Measurements from ENCODE around the gene TBC1D8. TPM values are rescaled to one million over a fixed set of nuclear protein-coding genes. Genes with fewer than 3 reads are reported as not detected.

The TBC1D8 gene
- total RNA-seq, 2 donors from 2014 or later = 86.1 to 149 TPM

- 78% methylated on average over 7 of the region's 7 CpGs for WGBS
- TF ChIP-seq, protein P1, sequence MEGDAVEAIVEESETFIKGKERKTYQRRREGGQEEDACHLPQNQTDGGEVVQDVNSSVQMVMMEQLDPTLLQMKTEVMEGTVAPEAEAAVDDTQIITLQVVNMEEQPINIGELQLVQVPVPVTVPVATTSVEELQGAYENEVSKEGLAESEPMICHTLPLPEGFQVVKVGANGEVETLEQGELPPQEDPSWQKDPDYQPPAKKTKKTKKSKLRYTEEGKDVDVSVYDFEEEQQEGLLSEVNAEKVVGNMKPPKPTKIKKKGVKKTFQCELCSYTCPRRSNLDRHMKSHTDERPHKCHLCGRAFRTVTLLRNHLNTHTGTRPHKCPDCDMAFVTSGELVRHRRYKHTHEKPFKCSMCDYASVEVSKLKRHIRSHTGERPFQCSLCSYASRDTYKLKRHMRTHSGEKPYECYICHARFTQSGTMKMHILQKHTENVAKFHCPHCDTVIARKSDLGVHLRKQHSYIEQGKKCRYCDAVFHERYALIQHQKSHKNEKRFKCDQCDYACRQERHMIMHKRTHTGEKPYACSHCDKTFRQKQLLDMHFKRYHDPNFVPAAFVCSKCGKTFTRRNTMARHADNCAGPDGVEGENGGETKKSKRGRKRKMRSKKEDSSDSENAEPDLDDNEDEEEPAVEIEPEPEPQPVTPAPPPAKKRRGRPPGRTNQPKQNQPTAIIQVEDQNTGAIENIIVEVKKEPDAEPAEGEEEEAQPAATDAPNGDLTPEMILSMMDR (IDR thresholded peaks at IDR 0.05) = no peak
- TF ChIP-seq POLR2A (IDR thresholded peaks at IDR 0.05) (no peak), POLR2AphosphoS5 (IDR thresholded peaks at IDR 0.05) (no peak)
- H3K27ac ChIP-seq = no peak overlapping the region
- H3K27me3 ChIP-seq (replicated peaks; ENCODE audit: insufficient read depth) = no peaks in the 10 kb centered on the region
- no peak for DNase-seq (ENCODE audit: low spot score)
- H3K4me1 ChIP-seq (replicated peaks) = peaks cover 2% of the 10 kb centered on the region
- H3K4me3 ChIP-seq = no peak overlapping the region
- H3K9me3 ChIP-seq = no peaks in the 10 kb centered on the region
- H3K36me3 ChIP-seq = no peaks in the 10 kb centered on the region
- intact Hi-C loops (cut with DNase I) = loop anchor here (1.0 to 5.0 kb wide), 4 partner anchors 71 to 546 kb away; no protein-coding TSS in a partner anchor
Observed at GRCh38 chr2:101153787-101154186, 2.6 kb upstream of the TBC1D8 start.

DNA sequence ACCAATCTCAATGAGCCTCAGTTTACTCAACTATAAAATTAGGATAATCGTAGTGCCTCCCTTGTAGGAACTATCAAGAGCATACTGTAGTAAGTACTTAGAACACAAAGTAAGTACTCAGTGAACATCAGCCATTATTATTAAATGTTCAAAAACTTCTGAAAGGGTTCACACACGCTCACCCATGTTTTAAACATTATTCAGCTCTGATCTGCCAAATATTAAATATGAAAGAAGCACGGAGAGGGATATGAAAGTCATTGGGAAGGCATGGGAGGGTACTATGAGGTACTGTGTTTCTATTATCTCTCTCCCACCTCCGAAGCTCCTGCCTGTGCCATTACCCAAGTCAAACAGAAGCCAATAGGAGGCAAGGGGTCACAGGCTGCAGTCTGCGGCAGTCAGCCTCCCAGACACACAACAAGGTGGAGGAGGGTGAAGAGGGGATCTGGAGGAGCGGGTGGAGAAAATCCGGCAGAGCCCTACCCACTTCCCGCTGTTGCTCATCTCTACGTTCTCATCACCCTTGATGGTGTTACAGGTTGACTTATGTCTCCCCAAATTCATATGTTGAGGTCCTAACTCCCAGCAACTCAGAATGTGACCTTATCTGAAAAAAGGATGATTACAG lies 2.0 kb upstream of the TBC1D8 start:
- H3K9me3 ChIP-seq = no peaks in the 10 kb centered on the region
- H3K27me3 ChIP-seq (replicated peaks; ENCODE audit: insufficient read depth) = no peaks in the 10 kb centered on the region
- no peak for DNase-seq (ENCODE audit: low spot score)
- intact Hi-C loops (cut with DNase I) = loop anchor here (5.0 kb wide), 3 partner anchors 71 to 546 kb away; no protein-coding TSS in a partner anchor
- no peak overlapping the region for H3K4me3 ChIP-seq
- 77% methylated on average over 9 of the region's 9 CpGs for whole genome bisulfite sequencing
- H3K27ac ChIP-seq = no peak overlapping the region
- H3K4me1 ChIP-seq (replicated peaks) = peaks cover 2% of the 10 kb centered on the region
- no peaks in the 10 kb centered on the region for H3K36me3 ChIP-seq
- TF ChIP-seq POLR2AphosphoS5 (IDR thresholded peaks at IDR 0.05) (no peak), POLR2A (IDR thresholded peaks at IDR 0.05) (no peak)
- TF ChIP-seq, protein P1 (IDR thresholded peaks at IDR 0.05) = no peak

DNA sequence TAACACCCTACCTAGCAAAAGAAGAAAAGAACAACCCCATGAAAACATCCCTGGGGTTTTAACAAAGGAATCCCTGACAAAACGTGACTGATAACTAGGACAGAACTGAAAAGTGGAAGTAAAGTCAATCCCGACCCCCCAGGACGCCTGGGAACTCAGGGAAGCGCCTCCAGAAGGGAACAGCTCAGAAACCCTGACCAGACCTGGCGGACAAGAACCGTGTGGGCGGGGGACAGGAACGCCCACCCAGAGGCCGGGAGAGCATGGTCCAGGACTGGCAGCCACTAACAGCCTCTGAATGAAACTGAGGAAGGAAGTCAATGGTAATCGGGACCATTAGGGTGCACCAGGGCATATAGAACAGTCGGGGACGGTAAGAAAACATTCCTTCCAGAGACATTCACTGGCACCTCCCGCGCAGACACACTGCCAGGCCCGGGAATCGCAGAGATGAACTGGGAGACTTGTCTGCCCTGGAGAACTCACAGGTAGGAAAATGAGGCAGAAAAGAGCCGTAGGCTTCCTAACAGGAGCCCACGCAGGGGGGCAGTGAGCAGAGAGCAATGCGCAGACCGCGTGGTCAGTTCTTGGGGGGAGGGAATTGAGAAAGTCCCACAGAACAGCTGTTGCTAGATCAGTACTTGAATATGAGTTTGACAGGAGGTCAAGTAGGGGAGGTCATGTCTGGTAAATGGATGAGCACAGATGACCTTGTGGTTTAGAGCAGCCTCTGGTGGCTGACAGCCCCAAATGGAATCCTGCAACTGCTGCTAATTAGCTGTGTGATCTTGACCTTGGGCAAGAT lies 1.3 kb upstream of the TBC1D8 start:
- TF ChIP-seq POLR2AphosphoS5 (IDR thresholded peaks at IDR 0.05) (peak; percentile 53), POLR2A (IDR thresholded peaks at IDR 0.05) (no peak)
- TF ChIP-seq, protein P1 (IDR thresholded peaks at IDR 0.05) = peak in 3 of 4 experiments; percentile 74 to 88 (median 82)
- WGBS = 15% methylated on average over 21 of the region's 21 CpGs
- peak overlapping the region; percentile 85 to 92 for H3K27ac ChIP-seq
- H3K4me1 ChIP-seq (replicated peaks) = peaks cover 2% of the 10 kb centered on the region
- no peaks in the 10 kb centered on the region for H3K27me3 ChIP-seq (replicated peaks; ENCODE audit: insufficient read depth)
- no peaks in the 10 kb centered on the region for H3K36me3 ChIP-seq
- no peak overlapping the region for H3K4me3 ChIP-seq
- no peaks in the 10 kb centered on the region for H3K9me3 ChIP-seq
- peak; percentile 53 for DNase-seq (ENCODE audit: low spot score)
- intact Hi-C loops (cut with DNase I) = loop anchor here (5.0 kb wide), 3 partner anchors 70 to 545 kb away; no protein-coding TSS in a partner anchor

DNA sequence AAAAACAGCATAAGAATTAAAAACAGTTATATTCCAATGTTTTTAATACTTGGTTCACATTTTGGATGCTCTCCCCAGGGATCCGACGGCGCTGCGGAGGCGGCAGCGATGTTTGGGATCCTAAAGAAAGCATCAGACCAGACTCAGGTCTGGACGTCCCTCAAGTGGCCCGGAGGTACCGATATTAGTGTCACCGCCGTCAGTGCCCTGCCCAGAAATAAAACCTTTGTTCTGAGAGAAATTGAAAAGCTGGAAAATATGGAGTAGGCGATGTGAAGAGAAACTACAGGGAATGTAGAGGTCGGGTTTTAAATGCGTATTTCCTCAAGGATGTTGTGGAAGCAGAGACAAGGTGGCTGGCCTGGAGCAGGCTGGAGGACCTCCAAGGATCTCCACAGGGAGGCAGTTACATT lies 683 bp upstream of the TBC1D8 start:
- H3K27ac ChIP-seq = peak overlapping the region; percentile 85 to 92
- no peaks in the 10 kb centered on the region for H3K36me3 ChIP-seq
- H3K4me1 ChIP-seq (replicated peaks) = peaks cover 2% of the 10 kb centered on the region
- intact Hi-C loops (cut with DNase I) = loop anchor here (5.0 kb wide), 3 partner anchors 70 to 545 kb away; no protein-coding TSS in a partner anchor
- TF ChIP-seq, protein P1 (IDR thresholded peaks at IDR 0.05) = no peak
- TF ChIP-seq POLR2A (IDR thresholded peaks at IDR 0.05) (no peak), POLR2AphosphoS5 (IDR thresholded peaks at IDR 0.05) (no peak)
- no peaks in the 10 kb centered on the region for H3K9me3 ChIP-seq
- peak; percentile 28 for DNase-seq (ENCODE audit: low spot score)
- H3K27me3 ChIP-seq (replicated peaks; ENCODE audit: insufficient read depth) = no peaks in the 10 kb centered on the region
- WGBS = 11% methylated on average over 14 of the region's 14 CpGs
- peak overlapping the region; percentile 81 to 92 for H3K4me3 ChIP-seq

All from prostate gland (tissue), 2 donors.